Neuronal stem cell (in vitro differentiated cells): ENCODE data around the gene FCHSD1.
"Not testable (repeated sequence)": the region's sequence is repeated elsewhere in the genome, so short reads cannot be mapped to it uniquely, and the experiment has no call there.

Experiments
- DNase-seq: peaks from one replicate; pipeline ENCODE4 v3.0.0-alpha.2; 2013; ENCODE audit warnings: low spot score
- H2AFZ ChIP-seq: one replicate; pipeline ENCODE4 v1.6.1; 2013; ENCODE audit warnings: mild to moderate bottlenecking, low read length, inconsistent platforms
- H2AK5ac ChIP-seq: 2 replicates; pipeline ENCODE4 v1.6.1; 2013; ENCODE audit warnings: low read depth, mild to moderate bottlenecking, inconsistent platforms, low read length, moderate library complexity, mixed read lengths
- H2BK120ac ChIP-seq: 2 replicates; pipeline ENCODE4 v1.6.1; 2013; ENCODE audit warnings: low read depth, mild to moderate bottlenecking, inconsistent platforms, low read length, moderate library complexity, mixed read lengths
- H2BK12ac ChIP-seq: one replicate; pipeline ENCODE4 v1.6.1; 2013; ENCODE audit warnings: low read length, inconsistent platforms
- H2BK15ac ChIP-seq: 2 replicates; pipeline ENCODE4 v1.6.1; 2013; ENCODE audit warnings: mild to moderate bottlenecking, low read length, inconsistent platforms, mixed read lengths
- H2BK5ac ChIP-seq: one replicate; pipeline ENCODE4 v1.6.1; 2013; ENCODE audit warnings: inconsistent platforms, mild to moderate bottlenecking, low read length, moderate library complexity
- H3K14ac ChIP-seq: one replicate; pipeline ENCODE4 v1.6.1; 2013; ENCODE audit warnings: low read length, inconsistent platforms
- H3K18ac ChIP-seq: 2 replicates; pipeline ENCODE4 v1.6.1; 2013; ENCODE audit warnings: low read length, inconsistent platforms
- H3K23ac ChIP-seq: 2 replicates; pipeline ENCODE4 v1.6.1; 2013; ENCODE audit warnings: low read depth, mild to moderate bottlenecking, mixed read lengths, low read length, inconsistent platforms; ENCODE audit not compliant: poor library complexity
- H3K27ac ChIP-seq: replicated peaks from 3 replicates; pipeline ENCODE4 v1.5.1; 2013; ENCODE audit warnings: low read length, inconsistent platforms
- H3K27me3 ChIP-seq, 3 experiments: 2 replicates each; pipeline ENCODE4 v1.6.1; 2013; ENCODE audit warnings: low read length in 3 of 3, mild to moderate bottlenecking in 2 of 3, inconsistent platforms in 1 of 3, low read depth in 1 of 3, mixed read lengths in 1 of 3, moderate library complexity in 1 of 3; ENCODE audit not compliant: control insufficient read depth in 3 of 3, insufficient read depth in 3 of 3
- H3K36me3 ChIP-seq, 2 donors: replicated peaks in 1 of 2; 2 replicates each; pipeline ENCODE4 v1.6.1; 2013; ENCODE audit warnings: low read length in 2 of 2; ENCODE audit not compliant: control insufficient read depth in 2 of 2, insufficient read depth in 2 of 2
- H3K4ac ChIP-seq: 2 replicates; pipeline ENCODE4 v1.6.1; 2013; ENCODE audit warnings: inconsistent platforms, mild to moderate bottlenecking, low read length, moderate library complexity
- H3K4me1 ChIP-seq, 2 donors: 1 replicate in 1 of 2; 2 replicates in 1 of 2; pipeline ENCODE4 v1.6.1; 2013; ENCODE audit warnings: low read length in 2 of 2, low read depth in 1 of 2; ENCODE audit not compliant: control insufficient read depth in 2 of 2, insufficient read depth in 1 of 2
- H3K4me2 ChIP-seq: one replicate; pipeline ENCODE4 v1.6.1; 2013; ENCODE audit warnings: mild to moderate bottlenecking, low read length, inconsistent platforms; ENCODE audit not compliant: insufficient read depth, poor library complexity, severe bottlenecking
- H3K4me3 ChIP-seq, 2 donors: 2 replicates each; pipeline ENCODE4 v1.5.1; 2013; ENCODE audit warnings: low read length in 2 of 2, mild to moderate bottlenecking in 2 of 2, inconsistent platforms in 1 of 2, moderate library complexity in 1 of 2
- H3K79me1 ChIP-seq: one replicate; pipeline ENCODE4 v1.6.1; 2013; ENCODE audit warnings: low read depth, mild to moderate bottlenecking, inconsistent platforms, low read length, moderate library complexity
- H3K9ac ChIP-seq: one replicate; pipeline ENCODE4 v1.6.1; 2013; ENCODE audit warnings: mild to moderate bottlenecking, low read depth, low read length, inconsistent platforms; ENCODE audit not compliant: poor library complexity
- H3K9me3 ChIP-seq, 2 donors: replicated peaks in 1 of 2; 2 replicates each; pipeline versions ENCODE3 to v1.6.1; 2013; ENCODE audit warnings: low read length in 2 of 2, mild to moderate bottlenecking in 2 of 2, inconsistent platforms in 1 of 2, low read depth in 1 of 2, mixed read lengths in 1 of 2, moderate library complexity in 1 of 2; ENCODE audit not compliant: control insufficient read depth in 2 of 2, insufficient read depth in 1 of 2
- H4K8ac ChIP-seq: one replicate; pipeline ENCODE4 v1.6.1; 2013; ENCODE audit warnings: low read depth, mild to moderate bottlenecking, inconsistent platforms, low read length, moderate library complexity
- H4K91ac ChIP-seq: one replicate; pipeline ENCODE4 v1.6.1; 2013; ENCODE audit warnings: low read length, low read depth, mild to moderate bottlenecking, inconsistent platforms; ENCODE audit not compliant: poor library complexity
- WGBS, 2 donors: extraction: QIAGEN DNeasy Blood & Tissue Kit; methylation state at CpG; one replicate each; pipeline ENCODE4 v1.1.7; 2013; ENCODE audit warnings: missing lambda C conversion rate in 2 of 2, mixed read lengths in 1 of 2; ENCODE audit not compliant: insufficient read length in 2 of 2, insufficient replicate concordance in 1 of 2; ENCODE audit errors: extremely low coverage in 2 of 2; 5-methylcytosine and 5-hydroxymethylcytosine counted together

Gene FCHSD1

DNA sequence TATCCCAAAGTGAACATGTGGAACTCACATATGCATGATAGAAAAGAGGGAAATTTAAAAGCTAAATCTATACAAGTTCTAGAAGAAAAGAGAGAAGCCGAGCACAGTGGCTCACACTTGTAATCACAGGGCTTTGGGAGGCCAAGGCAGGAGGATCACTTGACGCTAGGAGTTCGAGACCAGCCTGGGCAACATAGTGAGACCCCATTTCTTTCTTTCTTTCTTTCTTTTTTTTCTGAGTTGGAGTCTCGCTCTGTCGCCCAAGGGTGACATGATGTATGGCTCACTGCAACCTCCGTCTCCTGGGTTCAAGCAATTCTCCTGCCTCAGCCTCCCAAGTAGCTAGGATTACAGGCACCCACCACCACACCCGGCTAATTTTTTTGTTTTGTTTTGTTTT is 41.3 kb downstream of the FCHSD1 start:
- DNase-seq, H4K8ac ChIP-seq, H2BK15ac ChIP-seq, H3K18ac ChIP-seq, H3K4ac ChIP-seq, H3K14ac ChIP-seq, H3K9ac ChIP-seq, H2BK120ac ChIP-seq, H3K27ac ChIP-seq, H2BK12ac ChIP-seq, H3K4me2 ChIP-seq, H4K91ac ChIP-seq, H3K4me1 ChIP-seq, H3K79me1 ChIP-seq, H2AFZ ChIP-seq, H3K23ac ChIP-seq, H3K27me3 ChIP-seq, H2BK5ac ChIP-seq, H3K9me3 ChIP-seq, H2AK5ac ChIP-seq, H3K4me3 ChIP-seq: not testable (repeated sequence)
- no CpG with 5 or more reads among the region's 7 CpGs for WGBS, 2 donors
- H3K36me3 ChIP-seq, result peaks cover 0 to 10% of the 10 kb centered on the region in 2 donors

DNA sequence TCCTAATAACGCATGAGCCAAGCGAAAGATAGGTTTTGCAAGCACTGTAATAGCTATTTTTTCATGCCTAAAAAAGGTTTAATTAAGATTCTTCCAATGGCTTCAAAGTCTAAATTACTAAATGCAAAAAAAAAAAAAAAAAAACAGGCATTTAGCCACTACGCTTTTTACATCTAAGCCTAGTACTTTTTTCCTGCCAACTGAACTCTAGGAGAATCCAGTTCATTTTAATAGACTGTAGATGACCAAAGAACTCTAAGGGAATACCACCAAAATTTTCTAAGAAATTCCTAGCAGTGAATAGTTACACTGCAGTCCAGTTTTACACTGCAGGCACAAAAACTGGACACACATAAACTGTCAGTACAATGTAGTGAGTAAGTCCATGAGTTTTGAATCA is 42.2 kb downstream of the FCHSD1 start:
- Histone ChIP-seq H3K4ac (no peak overlapping the region), H2BK120ac (no peak overlapping the region), H3K9me3 (peaks cover 0 to 3% of the 10 kb centered on the region in 2 donors), H3K79me1 (no peaks in the 10 kb centered on the region), H2BK12ac (no peak overlapping the region), H3K4me2 (no peak overlapping the region), H3K27me3 (no peaks in the 10 kb centered on the region), H3K23ac (no peak overlapping the region), H2AK5ac (no peak overlapping the region), H3K18ac (no peak overlapping the region), H4K8ac (no peak overlapping the region), H2AFZ (no peak overlapping the region), H3K9ac (no peak overlapping the region), H3K4me3 (no peak overlapping the region), H3K4me1 (peaks cover 3 to 5% of the 10 kb centered on the region in 2 donors), H3K27ac (no peak overlapping the region), H3K14ac (no peak overlapping the region), H3K36me3 (peaks cover 0 to 10% of the 10 kb centered on the region in 2 donors), H4K91ac (no peak overlapping the region), H2BK15ac (no peak overlapping the region), H2BK5ac (no peak overlapping the region)
- WGBS, 2 donors, result no CpG with 5 or more reads among the region's 3 CpGs
- no peak for DNase-seq

DNA sequence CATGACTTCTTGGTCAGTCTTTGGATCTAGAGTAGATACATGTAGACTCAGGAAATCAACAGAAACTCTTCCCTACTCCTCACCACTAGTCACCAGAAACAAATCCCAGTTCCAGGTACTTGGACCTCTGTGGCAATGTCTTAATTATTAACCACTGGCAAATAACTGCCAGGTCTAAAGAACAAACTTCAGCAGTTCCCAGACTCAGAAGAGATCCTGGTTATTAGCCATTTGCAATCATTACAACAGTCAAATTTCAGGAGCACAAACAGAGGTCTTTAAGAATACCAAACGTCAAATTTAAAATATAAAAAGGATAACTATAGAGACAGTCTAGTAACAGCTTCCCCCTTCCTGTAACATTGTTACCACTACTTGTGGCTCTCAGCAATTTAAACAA is 42.7 kb downstream of the FCHSD1 start:
- Histone ChIP-seq H2BK15ac (no peak overlapping the region), H2AK5ac (no peak overlapping the region), H3K79me1 (no peaks in the 10 kb centered on the region), H3K4me1 (peaks cover 0 to 7% of the 10 kb centered on the region in 2 donors), H3K4ac (no peak overlapping the region), H4K8ac (no peak overlapping the region), H2AFZ (no peak overlapping the region), H3K4me2 (no peak overlapping the region), H2BK12ac (no peak overlapping the region), H3K27me3 (no peaks in the 10 kb centered on the region), H3K4me3 (no peak overlapping the region), H4K91ac (no peak overlapping the region), H3K9me3 (peaks cover 0 to 3% of the 10 kb centered on the region in 2 donors), H3K36me3 (peaks cover 0 to 10% of the 10 kb centered on the region in 2 donors), H3K27ac (no peak overlapping the region), H2BK120ac (no peak overlapping the region), H3K18ac (no peak overlapping the region), H2BK5ac (no peak overlapping the region), H3K23ac (no peak overlapping the region), H3K9ac (no peak overlapping the region), H3K14ac (no peak overlapping the region)
- no CpG with 5 or more reads among the region's 1 CpG for WGBS, 2 donors
- DNase-seq, result no peak

DNA sequence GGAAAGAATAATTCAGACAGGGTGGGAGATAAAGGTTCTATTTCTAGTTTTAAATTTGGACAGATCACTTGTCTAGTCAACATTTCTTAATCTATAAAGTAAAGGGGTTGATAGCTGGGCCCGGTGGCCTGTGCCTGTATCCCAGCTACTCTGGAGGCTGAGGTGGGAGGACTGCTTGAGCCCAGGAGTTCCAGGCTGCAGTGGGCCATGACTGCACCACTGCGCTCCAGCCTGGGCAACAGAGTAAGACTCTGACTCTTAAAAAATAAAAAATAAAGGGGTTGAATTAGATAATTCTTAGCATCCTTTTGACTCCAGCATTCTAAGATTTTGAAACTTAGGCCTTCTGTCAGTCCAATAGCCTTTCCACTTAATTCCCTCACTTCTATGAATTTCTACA is 43.2 kb downstream of the FCHSD1 start:
- Histone ChIP-seq H3K18ac (no peak overlapping the region), H2BK5ac (no peak overlapping the region), H3K27me3 (no peaks in the 10 kb centered on the region), H3K36me3 (peaks cover 0 to 10% of the 10 kb centered on the region in 2 donors), H3K14ac (no peak overlapping the region), H2AFZ (no peak overlapping the region), H3K4me3 (no peak overlapping the region), H3K23ac (no peak overlapping the region), H2AK5ac (no peak overlapping the region), H3K4me2 (no peak overlapping the region), H3K79me1 (no peaks in the 10 kb centered on the region), H4K8ac (no peak overlapping the region), H3K4ac (no peak overlapping the region), H2BK120ac (no peak overlapping the region), H3K9ac (no peak overlapping the region), H3K27ac (no peak overlapping the region), H3K4me1 (peaks cover 0 to 5% of the 10 kb centered on the region in 2 donors), H3K9me3 (peaks cover 0 to 3% of the 10 kb centered on the region in 2 donors), H2BK12ac (no peak overlapping the region), H2BK15ac (no peak overlapping the region), H4K91ac (no peak overlapping the region)
- no peak for DNase-seq
- no CpG with 5 or more reads among the region's 2 CpGs for WGBS, 2 donors
